Motor neuron (in vitro differentiated cells): ENCODE measurements around the gene ZNF274. TPM values are rescaled to one million over a fixed set of nuclear protein-coding genes. Genes with fewer than 3 reads are reported as not detected.
"Not testable (repeated sequence)": the region's sequence is repeated elsewhere in the genome, so short reads cannot be mapped to it uniquely, and the experiment has no call there.

Experiments
- ATAC-seq, 8 experiments: fragments of 200-7000 bp; cut with Tn5 transposase; replicated peaks in 6 of 8; 2 replicates each; pipeline ENCODE4 v1.8.0; 2021; ENCODE audit warnings: mild to moderate bottlenecking in 8 of 8, moderate library complexity in 8 of 8
- H3K27ac ChIP-seq, 2 donors: fragments of 250-450 bp; sonication (Bioruptor Pico); 2 replicates each; pipeline ENCODE4 v1.9.0; 2021; ENCODE audit warnings: antibody characterized with exemption in 2 of 2, mild to moderate bottlenecking in 2 of 2, moderate library complexity in 1 of 2
- H3K4me1 ChIP-seq, 2 donors: fragments of 250-450 bp; sonication (Bioruptor Pico); replicated peaks in 1 of 2; 2 replicates each; pipeline ENCODE4 v1.6.1; 2021; ENCODE audit warnings: antibody characterized with exemption in 2 of 2, mild to moderate bottlenecking in 2 of 2, moderate library complexity in 1 of 2
- H3K4me3 ChIP-seq, 5 donors: fragments of 250-450 bp; sonication (Bioruptor Pico); 2 replicates each; pipeline ENCODE4 v1.9.0; 2021; ENCODE audit warnings: antibody characterized with exemption in 5 of 5, mild to moderate bottlenecking in 5 of 5, moderate library complexity in 4 of 5
- WGBS, 10 experiments: fragments of 450-650 bp; shearing (Covaris generic); methylation state at CpG; one replicate each; pipeline ENCODE4 v1.0.0; 2022; 5-methylcytosine and 5-hydroxymethylcytosine counted together
- in situ Hi-C, 9 experiments: fragments of 400-800 bp; cut with MboI; loops; one replicate each; pipeline ENCODE4 v1.15.0; 2021; ENCODE audit warnings: low sequenced_read_pairs in 9 of 9, low pct_unique_long_range_greater_than_20kb in 2 of 9; ENCODE audit not compliant: unreplicated experiment in 9 of 9
- total RNA-seq, 8 experiments: library from RNA; unstranded; fragments of 300-600 nt; gene quantifications; 2 replicates each; pipeline versions ENCODE4 v1.2.3 to v1.2.4, GENCODE V29; 2022

Gene ZNF274
- 10 to 100 TPM; 17.0 to 40.6 (median 28.2) TPM for total RNA-seq

DNA sequence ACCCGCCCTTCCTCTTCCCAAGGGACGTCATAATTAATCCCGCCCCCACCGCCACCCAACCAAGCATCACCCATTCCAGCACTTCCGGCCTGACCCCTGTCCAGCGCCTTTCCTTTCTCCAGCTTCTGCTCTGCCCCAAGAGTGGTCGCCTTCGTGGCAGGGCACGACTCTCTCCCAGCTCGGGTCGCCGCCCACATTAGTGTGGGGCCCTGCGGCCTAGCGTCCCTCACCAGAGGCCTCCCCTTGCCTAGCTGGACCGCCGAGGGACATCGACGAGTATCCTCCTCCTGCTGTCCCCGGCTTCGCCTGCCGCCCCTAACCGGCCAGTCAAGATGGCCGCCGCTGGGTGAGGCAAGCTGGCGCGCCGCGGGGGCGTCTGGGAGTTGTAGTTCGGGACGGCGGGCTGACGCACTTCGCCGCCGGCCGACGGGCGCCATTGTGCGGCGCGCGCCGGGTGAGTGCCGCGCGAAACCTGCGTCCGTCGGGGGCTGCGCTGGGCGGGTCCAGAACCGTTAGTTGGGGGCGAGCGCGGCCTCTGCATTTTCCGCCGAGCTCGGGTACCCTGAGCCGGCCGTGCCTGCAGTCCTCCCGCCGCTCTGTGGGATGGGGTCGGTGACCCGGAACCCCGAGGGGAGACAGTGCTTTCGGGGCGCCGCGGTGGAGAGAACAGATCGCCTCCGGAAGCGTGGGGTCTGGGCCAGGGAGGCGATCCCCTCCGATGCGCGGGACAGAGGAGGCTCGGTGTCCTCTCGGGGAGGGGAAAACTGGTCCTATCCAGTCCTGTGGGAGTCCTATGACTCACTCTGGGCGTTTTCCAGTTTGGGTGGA lies at the start of gene ZNF274:
Gene ZNF274, plus strand, starts transcription at position 73 of the 828 bp plus-strand sequence. CDS start 905 bp downstream, outside the sequence.
- Histone ChIP-seq H3K4me1 (peaks cover 0 to 6% of the 10 kb centered on the region in 2 donors), H3K27ac (peak within 1 kb of the TSS; percentile 100), H3K4me3 (peak within 1 kb of the TSS; percentile 85 to 96 (median 93))
- WGBS, 10 experiments = 1 to 2% (median 2%) methylated on average over 10 to 17 of the region's 80 CpGs; no CpG with 5 or more reads in 7 of the 10 experiments
- in situ Hi-C loops = no loop called here
- peak; percentile 77 to 93 (median 90) for ATAC-seq

DNA sequence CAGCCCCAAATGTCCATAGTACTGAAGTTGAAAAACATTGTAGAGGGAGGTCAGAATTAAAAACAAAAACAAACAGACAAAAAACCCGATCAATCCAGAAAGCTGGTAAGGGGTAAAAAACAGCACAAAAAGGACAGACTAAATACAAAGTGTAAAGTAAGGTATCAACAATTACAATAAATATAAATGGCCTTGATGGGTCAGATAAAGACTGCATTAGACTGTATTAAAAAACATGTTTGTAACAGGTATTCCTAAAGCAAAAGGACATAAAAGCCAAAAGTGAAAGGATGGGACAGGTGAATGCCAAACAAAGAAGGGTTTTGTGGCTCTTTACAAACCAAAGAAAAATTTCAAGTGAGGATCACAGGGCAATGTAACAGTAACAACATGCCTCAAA lies 48.6 kb upstream of the ZNF274 start:
- Histone ChIP-seq H3K4me3 (no peak overlapping the region), H3K4me1 (no peaks in the 10 kb centered on the region), H3K27ac (no peak overlapping the region)
- 83 to 100% (median 95%) methylated on average over 1 of the region's 1 CpG; no CpG with 5 or more reads in 1 of the 10 experiments for WGBS, 10 experiments
- ATAC-seq = no peak
- in situ Hi-C loops = no loop called here

DNA sequence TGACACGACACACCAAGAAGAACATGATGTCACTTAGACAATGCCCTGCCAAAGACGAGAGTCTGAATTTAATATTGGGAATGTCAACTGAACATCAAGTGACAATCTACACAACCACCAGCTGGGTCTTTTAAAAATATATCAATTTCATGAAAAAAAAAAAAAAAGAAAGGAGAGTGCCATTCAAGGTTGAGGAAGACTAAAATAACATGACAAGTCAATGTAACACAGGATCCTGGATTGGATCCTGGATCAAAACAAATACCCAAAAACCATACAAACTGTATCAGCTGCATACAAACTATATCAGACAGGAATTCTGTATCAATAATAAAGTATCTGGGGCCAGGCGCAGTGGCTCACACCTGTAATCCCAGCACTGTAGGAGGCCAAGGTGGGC lies 37.0 kb upstream of the ZNF274 start:
- in situ Hi-C loops = no loop called here
- 41 to 100% (median 97%) methylated on average over 1 to 3 of the region's 3 CpGs; no CpG with 5 or more reads in 3 of the 10 experiments for WGBS, 10 experiments
- no peak for ATAC-seq
- Histone ChIP-seq H3K27ac (no peak overlapping the region), H3K4me1 (no peaks in the 10 kb centered on the region), H3K4me3 (no peak overlapping the region)

DNA sequence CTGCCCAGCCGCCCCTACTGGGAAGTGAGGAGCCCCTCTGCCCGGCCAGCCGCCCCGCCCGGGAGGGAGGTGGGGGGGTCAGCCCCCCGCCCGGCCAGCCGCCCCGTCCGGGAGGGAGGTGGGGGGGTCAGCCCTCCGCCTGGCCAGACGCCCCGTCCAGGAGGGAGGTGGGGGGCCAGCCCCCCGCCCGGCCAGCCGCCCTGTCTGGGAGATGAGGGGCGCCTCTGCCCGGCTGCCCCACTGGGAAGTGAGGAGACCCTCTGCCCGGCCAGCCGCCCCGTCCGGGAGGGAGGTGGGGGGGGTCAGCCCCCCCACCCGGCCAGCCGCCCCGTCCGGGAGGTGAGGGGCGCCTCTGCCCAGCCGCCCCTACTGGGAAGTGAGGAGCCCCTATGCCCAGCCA lies 35.4 kb upstream of the ZNF274 start:
- H3K4me1 ChIP-seq, H3K4me3 ChIP-seq, H3K27ac ChIP-seq, ATAC-seq, in situ Hi-C loops: not testable (repeated sequence)
- WGBS, 10 experiments = no CpG with 5 or more reads among the region's 28 CpGs

DNA sequence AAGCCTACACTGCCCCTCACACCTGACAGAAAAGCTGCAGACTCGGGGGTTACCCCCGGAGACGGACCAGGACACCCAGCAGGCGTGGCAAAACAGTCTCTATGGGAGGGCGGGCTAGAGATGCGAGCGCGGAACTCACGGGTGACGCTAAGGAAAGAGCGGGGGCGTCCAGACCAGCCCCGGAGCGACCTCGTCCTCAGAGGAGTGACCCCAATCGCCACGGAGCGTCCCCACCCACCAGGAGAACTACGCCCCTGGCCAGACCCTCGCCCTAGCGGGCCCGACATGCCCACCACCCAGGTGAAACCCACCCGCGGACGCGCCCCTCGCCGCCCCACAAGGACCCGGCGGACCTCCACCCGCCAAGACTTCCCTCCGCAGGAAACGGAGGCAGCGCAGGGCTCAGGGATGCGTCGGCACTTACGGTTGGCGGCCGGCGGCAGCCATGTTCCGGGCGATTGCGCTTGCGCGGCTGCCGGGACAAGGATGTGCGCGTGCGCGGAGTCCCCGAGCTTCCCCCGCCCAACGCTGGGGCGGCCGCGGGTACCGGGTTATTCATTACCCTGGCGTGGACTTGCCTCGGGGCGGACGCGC lies 32.4 kb upstream of the ZNF274 start, which contains the start of gene ZNF329:
Gene ZNF329, minus strand, starts transcription at position 462 of the 594 bp plus-strand sequence. CDS start 21,286 bp downstream, outside the sequence.
- Histone ChIP-seq H3K27ac (peak within 1 kb of the TSS; percentile 83 to 96), H3K4me1 (peaks cover 4% of the 10 kb centered on the region in 2 donors), H3K4me3 (peak within 1 kb of the TSS; percentile 57 to 98 (median 91))
- ATAC-seq = peak; percentile 37 to 69 (median 62)
- in situ Hi-C loops = no loop called here
- WGBS, 10 experiments = 0 to 6% (median 0%) methylated on average over 1 to 12 of the region's 62 CpGs; no CpG with 5 or more reads in 4 of the 10 experiments

DNA sequence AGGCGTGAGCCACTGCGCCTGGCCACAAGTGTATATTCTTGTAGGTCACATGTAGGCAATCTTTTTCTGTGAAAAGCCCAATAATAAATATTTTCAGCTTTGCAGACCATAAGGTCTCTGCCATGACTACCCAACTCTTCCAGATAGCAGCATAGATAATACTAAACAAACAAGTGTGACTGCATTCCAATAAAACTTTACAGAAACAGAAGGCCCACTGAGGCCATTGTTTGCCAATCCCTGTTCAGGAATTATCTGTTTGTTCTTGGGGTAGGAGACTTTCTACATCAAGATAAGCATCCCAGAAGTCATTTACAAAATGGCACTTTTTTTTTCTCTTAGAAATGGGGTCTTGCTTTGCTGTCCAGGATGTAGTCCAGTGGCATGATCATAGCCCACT lies 29.5 kb upstream of the ZNF274 start:
- 100% methylated on average over 1 to 2 of the region's 2 CpGs; no CpG with 5 or more reads in 6 of the 10 experiments for WGBS, 10 experiments
- H3K4me3 ChIP-seq = no peak overlapping the region
- H3K27ac ChIP-seq = no peak overlapping the region
- ATAC-seq = no peak
- in situ Hi-C loops = no loop called here
- peaks cover 4% of the 10 kb centered on the region in 2 donors for H3K4me1 ChIP-seq

DNA sequence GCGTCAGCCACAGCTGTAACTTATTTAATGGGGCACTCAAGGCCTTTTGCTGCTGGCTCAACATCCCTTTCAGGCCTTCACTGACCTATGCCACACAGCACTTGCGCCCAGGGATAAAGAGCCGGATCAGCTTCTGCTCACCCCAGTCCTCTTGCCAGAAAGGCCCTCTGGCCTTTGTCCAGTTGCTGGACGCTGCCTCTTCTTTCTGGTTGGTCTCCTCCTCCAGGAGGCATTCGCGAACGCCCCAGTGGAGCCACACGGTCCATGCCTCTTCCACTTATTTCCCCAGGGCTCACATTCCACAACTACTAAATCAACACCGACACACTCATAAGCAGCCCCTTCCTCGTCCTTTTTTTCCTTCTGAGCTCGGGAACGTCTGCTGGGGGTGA lies 28.6 kb upstream of the ZNF274 start:
- 0 to 83% (median 20%) methylated on average over 1 to 11 of the region's 12 CpGs; no CpG with 5 or more reads in 5 of the 10 experiments for WGBS, 10 experiments
- in situ Hi-C loops = no loop called here
- Histone ChIP-seq H3K4me1 (peaks cover 4% of the 10 kb centered on the region in 2 donors), H3K27ac (peak overlapping the region; percentile 77 to 91), H3K4me3 (peak overlapping the region; percentile 94 to 99 (median 98))
- ATAC-seq = peak; percentile 3 to 36 (median 6)

DNA sequence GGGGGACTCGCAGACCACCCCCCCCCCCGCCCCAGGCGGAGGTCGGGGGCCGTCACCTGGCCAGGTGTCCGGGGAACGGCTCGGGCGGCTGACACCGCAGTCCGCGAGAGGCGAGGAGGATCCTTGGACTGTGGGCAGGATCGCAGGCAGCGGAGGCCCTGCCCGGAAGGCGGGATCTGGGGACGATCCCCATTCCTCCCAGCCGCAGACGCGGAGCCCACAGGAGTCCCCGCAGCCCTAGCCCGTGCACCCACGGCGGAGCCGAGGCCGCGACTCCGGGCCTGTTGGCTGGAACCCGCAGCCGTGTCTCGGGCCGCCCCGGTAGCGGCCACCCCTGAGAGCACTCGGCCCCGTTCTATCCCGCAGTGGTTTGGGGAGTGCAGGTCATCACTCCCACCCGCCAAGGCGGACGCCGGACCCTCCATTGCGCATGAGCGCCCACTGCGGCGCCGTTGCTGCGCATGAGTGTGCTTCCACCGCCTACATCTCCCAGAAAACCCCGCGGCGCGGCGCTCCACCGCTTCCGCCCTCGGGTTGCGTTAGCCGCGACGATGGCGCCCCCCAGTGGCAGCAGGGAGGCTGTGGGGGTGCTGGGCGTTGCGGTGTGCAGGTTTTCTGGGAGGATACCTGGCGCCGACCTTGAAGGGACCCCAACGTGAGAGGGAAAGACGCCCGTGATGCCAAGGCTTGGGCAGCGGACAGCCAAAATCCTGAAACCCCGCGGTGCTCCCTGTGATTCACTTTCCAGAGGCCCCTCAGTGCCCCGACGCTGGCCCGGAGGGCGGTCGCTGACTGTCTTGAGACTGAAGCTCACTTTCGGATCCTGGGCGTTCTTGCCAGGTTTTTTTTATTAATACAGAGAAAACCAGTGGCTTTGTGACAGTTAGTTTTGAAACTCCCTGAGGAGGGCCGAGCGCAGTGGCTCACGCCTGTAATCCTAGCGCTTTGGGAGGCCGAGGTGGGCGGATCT lies 27.9 kb upstream of the ZNF274 start:
- H3K4me3 ChIP-seq = peak overlapping the region; percentile 94 to 99 (median 98)
- ATAC-seq = peak; percentile 79 to 92 (median 88)
- 8 to 31% (median 17%) methylated on average over 4 to 19 of the region's 85 CpGs; no CpG with 5 or more reads in 3 of the 10 experiments for WGBS, 10 experiments
- H3K4me1 ChIP-seq = peaks cover 4% of the 10 kb centered on the region in 2 donors
- in situ Hi-C loops = no loop called here
- peak overlapping the region; percentile 77 to 91 for H3K27ac ChIP-seq

DNA sequence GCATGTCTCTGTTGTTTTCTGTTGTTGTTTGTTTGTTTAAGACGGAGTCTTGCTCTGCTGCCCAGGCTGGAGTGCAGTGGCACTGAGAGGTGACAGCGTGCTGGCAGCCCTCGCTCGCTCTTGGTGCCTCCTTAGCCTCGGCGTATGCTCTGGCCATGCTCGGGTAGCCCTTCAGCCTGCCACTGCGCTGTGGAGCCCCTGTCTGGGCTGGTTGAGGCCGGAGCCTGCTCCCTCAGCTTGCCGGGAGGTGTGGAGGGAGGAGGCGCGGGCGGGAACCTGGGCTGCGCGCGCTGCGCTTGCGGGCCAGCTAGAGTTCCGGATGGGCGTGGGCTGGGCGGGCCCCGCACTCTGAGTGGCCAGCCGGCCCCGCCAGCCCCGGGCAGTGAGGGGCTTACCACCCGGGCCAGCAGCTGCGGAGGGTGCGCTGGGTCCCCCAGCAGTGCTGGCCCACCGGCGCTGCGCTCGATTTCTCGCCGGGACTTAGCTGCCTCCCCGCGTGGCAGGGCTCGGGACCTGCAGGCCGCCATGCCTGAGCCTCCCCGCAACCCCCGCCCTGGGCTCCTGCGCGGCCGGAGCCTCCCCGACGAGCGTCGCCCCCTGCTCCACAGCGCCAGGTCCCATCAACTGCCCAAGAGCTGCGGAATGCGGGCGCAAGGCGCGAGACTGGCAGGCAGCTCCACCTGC lies 25.7 kb upstream of the ZNF274 start:
- no peak overlapping the region for H3K27ac ChIP-seq
- ATAC-seq = no peak
- in situ Hi-C loops = no loop called here

DNA sequence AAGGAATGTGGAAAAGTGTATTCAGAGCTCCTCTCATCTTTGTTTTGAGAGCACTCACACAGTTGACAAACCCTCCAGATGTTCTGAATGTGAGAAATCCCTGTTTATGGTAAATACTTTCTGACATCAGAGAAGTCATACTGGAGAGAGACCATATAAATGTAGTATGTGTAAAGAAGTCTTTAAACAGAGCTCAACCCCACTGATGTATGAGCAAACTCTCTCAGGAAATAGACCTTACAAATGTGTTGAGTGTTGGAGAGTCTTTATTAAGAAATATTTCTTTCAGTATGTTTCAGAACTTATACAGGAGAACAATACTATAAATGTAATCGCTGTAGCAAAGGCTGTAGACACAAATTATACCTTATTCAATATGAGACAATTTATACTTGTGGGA lies 16.6 kb upstream of the ZNF274 start:
- ATAC-seq = no peak
- Histone ChIP-seq H3K4me3 (no peak overlapping the region), H3K27ac (no peak overlapping the region), H3K4me1 (no peaks in the 10 kb centered on the region)
- in situ Hi-C loops = no loop called here
- 50 to 100% (median 75%) methylated on average over 1 of the region's 1 CpG; no CpG with 5 or more reads in 3 of the 10 experiments for WGBS, 10 experiments

More for the DNA sequence above, 25.7 kb upstream of the ZNF274 start:
- H3K4me1 ChIP-seq = peaks cover 4% of the 10 kb centered on the region in 2 donors
- no peak overlapping the region for H3K4me3 ChIP-seq
- 60 to 100% (median 88%) methylated on average over 1 to 6 of the region's 53 CpGs; no CpG with 5 or more reads in 4 of the 10 experiments for WGBS, 10 experiments

DNA sequence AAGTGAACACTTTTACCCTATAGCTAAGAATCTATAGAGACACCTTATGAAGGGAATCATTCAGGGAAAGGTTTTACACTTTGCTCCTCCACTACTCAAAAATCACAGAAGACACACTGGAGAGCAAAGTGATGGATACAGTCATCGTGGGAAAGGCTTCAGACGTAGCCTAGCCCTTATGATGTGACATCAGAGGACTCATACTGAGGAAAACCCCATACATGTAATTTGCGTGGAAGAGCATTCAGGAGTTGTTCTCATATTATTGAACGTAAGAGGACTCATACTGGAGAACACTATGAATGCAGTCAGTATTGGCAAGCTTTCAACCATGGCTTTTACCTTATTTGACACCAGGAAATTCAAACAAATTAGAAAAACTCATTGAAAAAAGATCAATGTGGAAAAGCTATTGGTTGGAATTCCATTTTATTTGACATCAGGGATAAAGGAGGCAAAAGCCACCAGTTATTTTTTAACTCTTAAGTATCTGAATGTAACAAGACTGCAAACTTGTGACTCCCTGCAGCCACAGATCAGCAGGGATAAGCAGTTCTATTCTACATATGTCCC lies 16.1 kb upstream of the ZNF274 start:
- Histone ChIP-seq H3K4me1 (no peaks in the 10 kb centered on the region), H3K27ac (no peak overlapping the region), H3K4me3 (no peak overlapping the region)
- in situ Hi-C loops = no loop called here
- WGBS, 10 experiments = 5 to 40% (median 27%) methylated on average over 2 to 4 of the region's 4 CpGs; no CpG with 5 or more reads in 1 of the 10 experiments
- no peak for ATAC-seq

DNA sequence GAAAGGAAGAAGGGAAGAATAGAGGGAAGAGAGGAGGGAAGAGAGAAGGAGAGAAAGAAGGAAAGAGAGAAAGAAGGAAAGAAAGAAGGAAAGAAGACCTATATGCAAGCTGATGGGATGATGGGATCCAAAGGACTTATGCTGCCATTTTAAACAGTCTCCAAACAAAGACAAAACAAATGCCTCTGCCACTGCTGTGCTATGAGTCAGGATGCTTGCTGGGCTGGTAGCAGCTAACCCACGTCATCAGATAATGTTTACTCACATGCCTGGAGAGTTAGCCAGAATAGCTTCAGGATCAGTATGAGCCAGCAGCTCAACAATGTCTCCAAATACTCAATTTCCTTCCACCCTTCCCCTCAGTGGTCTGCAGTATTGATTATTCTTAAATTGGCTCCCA lies 12.0 kb upstream of the ZNF274 start:
- no peaks in the 10 kb centered on the region for H3K4me1 ChIP-seq
- H3K27ac ChIP-seq = no peak overlapping the region
- WGBS, 10 experiments = 0 to 67% (median 13%) methylated on average over 1 of the region's 1 CpG; no CpG with 5 or more reads in 1 of the 10 experiments
- no peak overlapping the region for H3K4me3 ChIP-seq
- in situ Hi-C loops = no loop called here
- no peak for ATAC-seq
